Duodenal mucosa (tissue), 2 donors: ENCODE measurements around the gene SUGP1.

ENCODE experiments used
- H3K27ac ChIP-seq: one replicate; pipeline ENCODE4 v1.7.0; 2013; ENCODE audit warnings: low read depth, low read length
- H3K27me3 ChIP-seq, 2 donors: one replicate each; pipeline ENCODE4 v1.7.0; 2013; ENCODE audit warnings: low read length in 2 of 2, control low read depth in 1 of 2; ENCODE audit not compliant: insufficient read depth in 2 of 2, control insufficient read depth in 1 of 2
- H3K36me3 ChIP-seq, 2 donors: one replicate each; pipeline ENCODE4 v1.7.0; 2013; ENCODE audit warnings: low read length in 2 of 2, control low read depth in 1 of 2; ENCODE audit not compliant: insufficient read depth in 2 of 2, control insufficient read depth in 1 of 2
- H3K4me1 ChIP-seq, 2 donors: one replicate each; pipeline ENCODE4 v1.7.0; 2013; ENCODE audit warnings: low read length in 2 of 2, control low read depth in 1 of 2; ENCODE audit not compliant: insufficient read depth in 2 of 2, control insufficient read depth in 1 of 2
- H3K4me3 ChIP-seq, 2 donors: one replicate each; pipeline ENCODE4 v1.7.0; 2013; ENCODE audit warnings: low read length in 2 of 2, low read depth in 1 of 2
- H3K9ac ChIP-seq, 2 donors: one replicate each; pipeline ENCODE4 v1.7.0; 2013; ENCODE audit warnings: low read length in 2 of 2, low read depth in 1 of 2
- H3K9me3 ChIP-seq, 2 donors: one replicate each; pipeline ENCODE4 v1.7.0; 2013; ENCODE audit warnings: low read length in 2 of 2, control low read depth in 1 of 2; ENCODE audit not compliant: control insufficient read depth in 1 of 2

SUGP1 gene

DNA sequence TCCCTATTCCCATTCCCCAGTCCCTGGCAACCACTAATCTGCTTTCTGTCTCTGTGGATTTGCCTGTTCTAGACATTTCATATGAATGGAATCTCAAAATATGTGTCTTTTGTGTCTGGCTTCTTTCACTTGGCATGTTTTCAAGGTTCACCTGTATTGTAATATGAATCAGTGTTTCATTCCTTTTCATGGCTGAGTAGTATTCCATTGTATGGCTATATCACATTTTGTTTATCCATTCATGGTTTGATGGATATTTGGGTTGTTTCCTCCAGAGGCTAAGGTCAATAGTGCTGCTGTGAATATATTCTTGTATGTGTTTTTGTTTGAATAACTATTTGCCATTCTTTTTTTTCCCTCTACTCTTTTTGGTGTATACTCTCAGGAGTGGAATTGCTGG is 84.1 kb downstream of the SUGP1 start:
- peaks cover 0 to 7% of the 10 kb centered on the region in 2 donors for H3K27me3 ChIP-seq
- H3K9ac ChIP-seq = no peak overlapping the region
- no peak overlapping the region for H3K4me3 ChIP-seq
- no peaks in the 10 kb centered on the region for H3K36me3 ChIP-seq
- H3K27ac ChIP-seq = no peak overlapping the region
- H3K4me1 ChIP-seq = no peaks in the 10 kb centered on the region
- peaks cover 9 to 23% of the 10 kb centered on the region in 2 donors for H3K9me3 ChIP-seq

DNA sequence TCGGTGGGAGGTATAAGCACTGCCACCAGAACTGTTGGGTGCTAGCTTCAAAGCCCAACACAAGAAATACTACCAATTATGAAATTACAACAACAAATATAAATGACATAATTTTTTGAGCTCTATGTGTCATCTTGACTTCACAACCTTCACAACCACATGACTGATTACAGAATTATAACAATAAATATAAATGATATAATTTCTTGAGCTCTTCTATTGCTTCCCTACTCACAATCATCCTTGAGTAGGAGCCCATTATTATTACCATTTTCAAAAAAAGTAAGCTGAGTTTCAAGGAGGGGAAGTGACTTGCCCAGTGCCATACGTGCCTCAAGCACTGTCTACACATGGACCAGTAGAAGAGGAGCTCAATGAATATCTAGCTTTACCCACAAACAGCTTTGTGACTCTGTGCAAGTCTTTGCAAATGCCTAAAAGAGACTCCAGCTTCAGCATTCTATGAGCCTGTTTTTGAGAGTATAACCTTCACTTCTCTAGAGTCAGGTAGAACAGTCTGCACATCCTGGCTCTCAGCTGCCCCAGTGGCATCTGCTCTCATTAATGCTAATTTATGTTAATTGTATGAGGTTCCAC is 86.0 kb downstream of the SUGP1 start:
- no peak overlapping the region for H3K4me3 ChIP-seq
- H3K4me1 ChIP-seq = no peaks in the 10 kb centered on the region
- H3K27ac ChIP-seq = no peak overlapping the region
- no peaks in the 10 kb centered on the region for H3K36me3 ChIP-seq
- no peaks in the 10 kb centered on the region for H3K27me3 ChIP-seq
- H3K9me3 ChIP-seq = peaks cover 9 to 23% of the 10 kb centered on the region in 2 donors
- H3K9ac ChIP-seq = no peak overlapping the region

DNA sequence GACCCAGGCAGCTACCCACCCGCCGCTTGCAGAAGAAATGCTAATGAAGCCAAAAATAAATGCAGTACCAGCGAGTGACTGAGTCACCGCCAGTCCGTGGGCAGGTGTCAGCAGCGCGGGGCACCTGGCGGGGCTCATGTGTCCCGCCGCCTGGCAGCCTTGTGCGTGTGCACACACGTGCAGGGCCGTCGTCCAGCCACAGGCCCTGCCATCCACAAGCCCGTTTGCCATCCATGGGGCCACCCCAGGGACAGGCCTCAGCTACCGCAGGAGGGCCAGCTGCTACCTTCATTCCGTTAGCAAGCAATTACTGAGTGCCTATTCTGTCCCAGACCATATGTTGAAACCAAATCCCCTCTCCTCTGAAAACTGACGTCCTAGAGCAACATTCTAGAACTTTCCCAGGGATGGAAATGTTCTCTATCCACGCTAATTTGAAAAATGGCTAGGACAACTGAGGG is 88.0 kb downstream of the SUGP1 start:
- Histone ChIP-seq H3K4me1 (no peaks in the 10 kb centered on the region), H3K36me3 (no peaks in the 10 kb centered on the region), H3K27me3 (peaks cover 3 to 9% of the 10 kb centered on the region in 2 donors), H3K4me3 (no peak overlapping the region), H3K9me3 (peaks cover 9 to 23% of the 10 kb centered on the region in 2 donors), H3K27ac (no peak overlapping the region), H3K9ac (no peak overlapping the region)

DNA sequence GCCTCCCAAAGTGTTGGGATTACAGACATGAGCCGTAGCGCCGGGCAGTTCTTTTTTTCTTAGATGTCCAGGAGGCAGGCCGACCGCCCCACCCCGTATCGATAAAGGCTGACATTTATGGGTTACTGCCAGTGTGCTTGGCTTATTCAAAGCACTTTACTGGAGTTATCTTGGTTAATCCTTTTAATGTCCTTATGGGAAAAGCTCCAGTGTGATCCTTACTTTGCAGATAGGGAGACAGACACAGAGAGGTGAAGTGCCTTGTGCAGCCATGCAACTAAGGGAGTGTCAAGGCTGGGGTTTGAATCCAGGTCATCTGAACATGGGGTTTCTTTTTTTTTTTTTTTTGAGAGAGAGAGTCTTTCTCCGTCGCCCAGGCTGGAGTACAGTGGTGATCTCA is 89.3 kb downstream of the SUGP1 start:
- H3K4me3 ChIP-seq = no peak overlapping the region
- no peaks in the 10 kb centered on the region for H3K36me3 ChIP-seq
- peaks cover 6 to 20% of the 10 kb centered on the region in 2 donors for H3K9me3 ChIP-seq
- H3K27me3 ChIP-seq = peaks cover 3 to 9% of the 10 kb centered on the region in 2 donors
- H3K4me1 ChIP-seq = no peaks in the 10 kb centered on the region
- no peak overlapping the region for H3K9ac ChIP-seq
- H3K27ac ChIP-seq = no peak overlapping the region

DNA sequence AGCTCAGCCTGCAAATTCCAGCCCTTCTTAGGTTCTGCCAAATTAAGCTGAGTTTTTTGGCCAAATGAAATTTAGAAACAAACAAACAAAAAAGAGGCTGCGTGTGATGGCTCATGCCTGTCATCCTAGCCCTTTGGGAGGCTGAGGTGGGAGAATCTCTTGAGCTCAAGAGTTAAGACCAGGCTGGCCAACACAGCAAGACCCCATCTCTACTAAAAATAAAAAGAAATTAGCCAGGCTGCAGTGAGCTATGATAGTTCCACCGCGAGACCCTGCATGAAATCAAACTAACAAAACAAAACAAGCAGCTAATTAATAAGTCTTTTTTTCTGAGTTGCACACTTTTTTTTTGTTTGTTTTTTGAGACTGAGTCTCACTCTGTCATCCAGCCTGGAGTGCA is 90.6 kb downstream of the SUGP1 start:
- H3K27me3 ChIP-seq = peaks cover 3 to 9% of the 10 kb centered on the region in 2 donors
- H3K27ac ChIP-seq = no peak overlapping the region
- peaks cover 4 to 12% of the 10 kb centered on the region in 2 donors for H3K9me3 ChIP-seq
- peaks cover 0 to 5% of the 10 kb centered on the region in 2 donors for H3K4me1 ChIP-seq
- no peak overlapping the region for H3K4me3 ChIP-seq
- no peaks in the 10 kb centered on the region for H3K36me3 ChIP-seq
- no peak overlapping the region for H3K9ac ChIP-seq

DNA sequence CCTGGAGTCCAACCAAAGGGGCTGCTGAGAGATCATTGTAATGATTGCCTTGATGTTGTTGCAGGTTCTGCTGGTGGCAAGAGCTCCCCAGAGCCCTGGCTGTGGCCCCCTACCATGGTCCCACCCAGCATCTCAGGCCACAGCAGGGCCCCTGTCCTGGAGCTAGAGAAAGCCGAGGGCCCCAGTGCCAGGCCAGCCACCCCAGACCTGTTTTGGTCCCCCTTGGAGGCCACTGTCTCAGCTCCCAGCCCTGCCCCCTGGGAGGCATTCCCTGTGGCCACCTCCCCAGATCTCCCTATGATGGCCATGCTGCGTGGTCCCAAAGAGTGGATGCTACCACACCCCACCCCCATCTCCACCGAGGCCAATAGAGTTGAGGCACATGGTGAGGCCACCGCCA is 93.1 kb downstream of the SUGP1 start:
- H3K27me3 ChIP-seq = peaks cover 13 to 20% of the 10 kb centered on the region in 2 donors
- H3K27ac ChIP-seq = no peak overlapping the region
- peaks cover 0 to 5% of the 10 kb centered on the region in 2 donors for H3K4me1 ChIP-seq
- no peak overlapping the region for H3K4me3 ChIP-seq
- no peaks in the 10 kb centered on the region for H3K36me3 ChIP-seq
- no peaks in the 10 kb centered on the region for H3K9me3 ChIP-seq
- H3K9ac ChIP-seq = no peak overlapping the region

DNA sequence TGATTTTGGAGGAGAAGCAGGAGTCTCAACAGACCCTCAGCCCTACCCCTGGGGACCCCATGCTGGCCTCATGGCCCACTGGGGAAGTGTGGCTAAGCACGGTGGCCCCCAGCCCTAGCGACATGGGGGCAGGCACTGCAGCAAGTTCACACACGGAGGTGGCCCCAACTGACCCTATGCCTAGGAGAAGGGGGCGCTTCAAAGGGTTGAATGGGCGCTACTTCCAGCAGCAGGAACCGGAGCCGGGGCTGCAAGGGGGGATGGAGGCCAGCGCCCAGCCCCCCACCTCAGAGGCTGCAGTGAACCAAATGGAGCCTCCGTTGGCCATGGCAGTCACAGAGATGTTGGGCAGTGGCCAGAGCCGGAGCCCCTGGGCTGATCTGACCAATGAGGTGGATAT is 93.6 kb downstream of the SUGP1 start:
- no peaks in the 10 kb centered on the region for H3K9me3 ChIP-seq
- H3K9ac ChIP-seq = no peak overlapping the region
- H3K4me3 ChIP-seq = no peak overlapping the region
- peaks cover 0 to 5% of the 10 kb centered on the region in 2 donors for H3K4me1 ChIP-seq
- H3K27ac ChIP-seq = no peak overlapping the region
- H3K36me3 ChIP-seq = no peaks in the 10 kb centered on the region
- peaks cover 13 to 20% of the 10 kb centered on the region in 2 donors for H3K27me3 ChIP-seq

DNA sequence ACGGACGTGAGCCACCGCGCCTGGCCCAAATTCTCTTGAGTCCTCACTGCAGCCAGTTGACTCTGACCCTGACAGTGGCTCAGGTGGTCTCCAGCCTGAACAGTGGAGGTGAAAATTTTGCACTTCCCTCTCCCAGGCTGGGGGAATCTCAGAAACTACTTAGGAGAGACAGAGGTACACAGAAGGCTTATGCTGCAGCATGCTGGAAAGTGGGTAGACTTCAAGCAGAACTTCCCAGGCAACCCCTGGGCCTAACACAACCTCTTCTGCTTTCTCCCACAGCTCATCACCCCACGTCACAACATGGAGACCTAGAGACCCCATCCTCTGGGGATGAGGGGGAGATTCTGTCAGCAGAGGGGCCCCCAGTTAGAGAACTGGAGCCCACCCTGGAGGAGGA is 94.1 kb downstream of the SUGP1 start:
- Histone ChIP-seq H3K4me1 (peaks cover 0 to 5% of the 10 kb centered on the region in 2 donors), H3K4me3 (no peak overlapping the region), H3K9ac (no peak overlapping the region), H3K9me3 (no peaks in the 10 kb centered on the region), H3K27me3 (peaks cover 13 to 20% of the 10 kb centered on the region in 2 donors), H3K27ac (no peak overlapping the region), H3K36me3 (no peaks in the 10 kb centered on the region)
